GM21786 (cell line): ENCODE data around the gene DLG3.

Experiments used
- ATAC-seq: cut with Tn5 transposase; IDR thresholded peaks from one replicate; pipeline ENCODE4 v1.9.1; 2021; ENCODE audit not compliant: unreplicated experiment

DLG3 gene

GRCh38 chrX:70476166-70476933 is 31.7 kb downstream of the DLG3 start:
- ATAC-seq, result no peak

DNA sequence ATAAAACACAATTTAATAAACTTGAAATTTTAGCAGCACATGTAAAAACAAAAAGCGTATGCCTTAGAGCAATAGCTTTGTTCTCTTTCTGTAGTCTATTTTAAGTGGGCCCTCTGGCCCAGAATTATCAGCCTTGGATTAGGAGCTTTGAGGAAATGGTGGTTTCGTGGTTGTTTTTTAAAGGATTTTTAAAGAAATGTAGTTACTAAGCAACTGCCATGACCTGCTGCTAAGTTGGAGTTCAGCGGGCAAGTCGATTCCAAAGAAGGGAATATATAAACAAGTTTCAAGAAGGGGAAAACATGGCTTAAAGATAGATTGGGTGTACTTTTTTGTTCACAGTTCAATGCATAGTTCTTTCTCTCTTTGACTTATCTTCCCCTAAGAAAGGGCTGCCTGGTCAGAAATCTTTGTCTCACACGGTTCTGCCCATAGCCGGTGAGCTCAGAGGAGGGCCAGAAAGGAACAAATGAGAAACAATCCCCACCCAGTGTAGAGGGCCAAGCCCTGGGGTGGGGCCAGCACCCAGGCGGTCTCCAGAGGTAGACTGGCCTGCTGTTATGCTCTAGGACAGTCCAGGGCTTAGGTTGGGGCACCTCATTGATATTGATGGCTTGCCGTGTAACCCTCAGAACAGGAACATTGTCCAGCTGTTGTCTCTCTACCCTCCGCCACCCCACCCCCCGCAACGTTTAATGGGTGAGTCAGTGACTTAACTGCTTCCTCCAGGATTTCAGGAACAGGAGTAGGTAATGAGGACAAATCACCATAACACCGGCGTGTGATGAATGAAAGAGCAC is 32.5 kb downstream of the DLG3 start:
- ATAC-seq, result no peak

DNA sequence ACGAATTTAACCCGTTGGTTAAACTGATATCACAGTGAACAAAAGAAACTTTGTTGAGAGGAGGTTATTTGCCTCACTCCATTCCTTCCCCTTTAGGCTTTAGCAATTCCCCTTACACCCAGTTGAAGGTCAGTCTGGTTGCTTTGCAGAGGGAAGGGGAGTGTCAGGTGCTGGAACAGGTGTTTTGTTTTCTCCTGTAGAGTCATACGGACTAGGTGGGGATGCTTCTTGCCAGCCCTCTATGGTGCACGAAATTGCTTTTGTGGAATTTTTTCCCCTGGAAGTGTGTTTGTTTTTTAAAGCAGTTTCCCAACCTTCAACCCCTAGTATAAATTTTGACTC is 33.1 kb downstream of the DLG3 start:
- ATAC-seq, result no peak

- ATAC-seq, result no peak
These were observed 34.1 kb downstream of the DLG3 start for GRCh38 chrX:70478526-70479245.

- no peak for ATAC-seq
These were observed 34.7 kb downstream of the DLG3 start for GRCh38 chrX:70479247-70479921.

- no peak for ATAC-seq
These were observed 35.5 kb downstream of the DLG3 start for GRCh38 chrX:70479922-70480659.

GRCh38 chrX:70480660-70481018 is 36.0 kb downstream of the DLG3 start:
- no peak for ATAC-seq

DNA sequence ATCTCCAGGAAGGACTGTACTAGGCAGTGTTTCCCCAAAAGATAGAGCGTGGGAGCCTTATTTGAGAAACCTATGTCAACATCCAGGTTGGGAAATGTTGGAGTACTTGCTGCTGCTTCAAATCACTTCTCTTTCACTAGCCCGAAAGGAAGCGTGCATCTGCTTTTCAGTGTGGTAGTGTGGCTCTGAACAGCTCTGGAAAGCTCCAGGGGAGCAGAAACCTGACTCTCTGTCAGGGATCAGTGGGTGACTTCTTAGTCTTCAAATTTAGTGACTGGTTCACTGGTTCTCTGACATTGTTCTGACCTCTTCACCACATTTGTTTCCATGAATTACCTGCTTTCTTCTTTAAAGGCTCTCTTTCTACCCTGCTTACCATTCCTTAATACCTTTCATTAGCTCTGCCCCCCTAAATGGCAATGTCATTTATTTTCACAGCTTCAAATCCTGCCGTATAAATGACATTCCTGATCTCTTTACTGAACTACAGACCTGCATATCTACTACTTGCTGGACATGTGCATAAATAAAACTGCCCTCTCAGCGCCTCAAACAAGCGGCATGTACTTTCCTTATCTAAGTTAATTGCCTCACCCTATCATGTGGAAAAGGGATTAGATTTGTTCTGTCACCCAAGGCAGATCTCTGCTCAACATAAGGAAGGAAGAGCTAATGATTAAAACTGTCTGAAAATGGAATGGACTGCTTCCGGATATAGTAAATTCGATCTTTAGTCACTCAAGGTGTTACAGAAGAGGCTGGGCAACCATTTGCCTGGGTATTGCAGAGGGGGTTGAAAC is 37.0 kb downstream of the DLG3 start:
- ATAC-seq, result no peak

DNA sequence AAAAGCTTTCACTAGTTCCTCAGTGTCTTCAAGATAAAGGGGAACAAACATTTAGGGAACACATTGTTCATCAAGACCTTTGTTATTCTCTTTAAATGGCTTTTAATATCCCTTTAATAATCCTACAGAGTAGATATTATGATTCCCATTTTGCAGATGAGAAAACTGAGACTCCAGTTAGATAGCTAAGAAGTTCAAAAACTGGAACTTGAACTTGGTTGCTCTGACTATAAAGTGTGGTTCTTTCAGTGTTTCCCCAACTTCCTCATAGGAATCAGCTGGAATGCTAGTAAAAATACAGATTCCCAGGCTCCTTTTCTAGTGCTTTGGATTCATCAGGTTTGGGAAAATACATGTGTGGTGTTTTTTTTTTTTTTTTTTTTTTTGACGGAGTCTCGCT is 37.7 kb downstream of the DLG3 start:
- ATAC-seq, result no peak

DNA sequence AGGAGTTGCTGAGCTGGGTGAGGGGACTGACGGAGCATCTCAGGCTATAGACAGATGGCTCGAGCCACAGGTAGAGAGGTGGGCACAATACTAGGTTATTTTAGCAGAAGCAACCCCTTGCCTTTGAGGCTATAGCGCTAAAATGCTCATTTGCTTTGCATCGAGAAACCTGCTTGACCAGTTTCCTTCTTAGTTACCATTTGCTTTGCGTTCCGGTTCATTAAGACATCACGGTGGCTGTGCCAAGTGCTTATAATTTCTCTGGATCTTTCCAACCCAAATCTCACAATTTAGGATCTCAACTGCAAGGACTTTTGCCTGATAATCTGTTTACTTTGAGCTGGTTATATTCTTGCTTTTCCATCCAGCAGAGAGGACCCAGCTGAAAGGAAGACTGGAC is 40.8 kb downstream of the DLG3 start:
- ATAC-seq, result no peak

GRCh38 chrX:70488856-70489255 is 44.2 kb downstream of the DLG3 start:
- ATAC-seq, result no peak

GRCh38 chrX:70494441-70494840 is 49.8 kb downstream of the DLG3 start:
- no peak for ATAC-seq

GRCh38 chrX:70496491-70496890 is 51.9 kb downstream of the DLG3 start:
- ATAC-seq, result no peak

- no peak for ATAC-seq
These were observed 52.4 kb downstream of the DLG3 start for GRCh38 chrX:70497026-70497425.

DNA sequence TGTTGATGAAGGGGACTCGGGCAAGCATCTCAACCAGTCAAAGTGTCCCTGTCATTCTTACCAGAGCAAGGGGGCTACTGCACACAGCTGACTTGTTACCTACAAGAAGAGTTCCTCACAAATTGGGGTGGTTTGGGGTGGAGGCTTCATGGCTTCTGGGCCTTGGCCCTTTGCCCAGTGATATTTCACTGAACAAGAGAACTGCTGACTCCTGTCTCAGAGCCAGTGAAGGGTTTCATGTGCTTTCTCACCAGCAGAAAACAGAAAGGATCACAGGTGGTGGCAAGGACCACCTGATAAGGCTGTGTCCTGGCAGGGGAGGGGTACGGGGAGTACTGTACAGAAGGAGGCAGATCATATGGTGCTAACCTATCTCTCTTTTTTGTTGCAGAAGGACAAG is 53.5 kb downstream of the DLG3 start:
- ATAC-seq, result no peak

GRCh38 chrX:70500826-70501225 is 56.2 kb downstream of the DLG3 start:
- ATAC-seq, result no peak

DNA sequence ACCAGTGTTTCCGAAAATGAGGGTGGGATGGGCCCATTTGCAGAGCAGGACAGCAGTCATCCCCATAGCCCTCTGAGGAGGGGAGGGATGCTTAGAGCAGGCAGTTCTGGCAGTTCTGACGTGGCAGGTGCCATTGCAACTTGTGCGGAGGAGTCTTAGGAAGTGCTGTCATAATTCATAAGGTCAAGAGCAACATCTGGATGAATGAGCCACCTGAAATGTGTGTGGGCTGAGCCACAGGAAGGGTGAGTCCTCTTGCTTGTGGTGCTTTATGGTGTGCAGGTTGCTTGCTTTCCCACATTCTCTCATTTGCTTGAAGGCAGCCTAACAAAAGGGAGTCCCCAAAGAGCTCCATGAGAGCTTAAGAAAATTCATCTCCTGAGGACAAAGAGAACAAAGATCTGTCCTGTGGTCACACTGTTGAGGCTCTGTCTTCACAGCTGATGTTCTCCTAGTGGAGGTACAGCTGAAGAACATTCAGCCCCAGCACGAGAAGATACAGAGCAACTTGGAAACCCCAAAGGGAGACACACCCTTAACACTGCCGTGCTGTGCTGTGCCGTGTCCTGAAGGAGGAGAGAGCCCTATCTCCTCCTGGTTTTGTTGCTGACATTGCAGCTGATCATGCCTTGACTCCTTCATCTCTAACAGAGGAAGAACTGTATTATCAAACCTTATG is 60.3 kb downstream of the DLG3 start:
- no peak for ATAC-seq

- no peak for ATAC-seq
These were observed 60.8 kb downstream of the DLG3 start for GRCh38 chrX:70505451-70505841.

GRCh38 chrX:70508296-70508911 is 63.8 kb downstream of the DLG3 start:
- peak; percentile 41 for ATAC-seq
